Measurements from ENCODE around the gene UBAC2.
A peak's percentile ranks its signal among the peaks of the same experiment; 100 is the strongest.
"Not testable (repeated sequence)": the region's sequence is repeated elsewhere in the genome, so short reads cannot be mapped to it uniquely, and the experiment has no call there.

The UBAC2 gene

GRCh38 chr13:99215184-99215830 lies 14.7 kb downstream of the UBAC2 start:
- peak; percentile 63 for DNase-seq

GRCh38 chr13:99217461-99218110 lies 16.9 kb downstream of the UBAC2 start:
- no peak for DNase-seq

GRCh38 chr13:99218126-99218525 lies 17.5 kb downstream of the UBAC2 start:
- DNase-seq: no peak

- no peak for DNase-seq
Measured at GRCh38 chr13:99218545-99218944, 17.9 kb downstream of the UBAC2 start.

- peak; percentile 82 for DNase-seq
Measured at GRCh38 chr13:99218969-99219368, 18.3 kb downstream of the UBAC2 start.

GRCh38 chr13:99220199-99220935 lies 19.7 kb downstream of the UBAC2 start:
- no peak for DNase-seq

GRCh38 chr13:99221567-99222239 lies 21.0 kb downstream of the UBAC2 start:
- DNase-seq: no peak

GRCh38 chr13:99223587-99223986 lies 22.9 kb downstream of the UBAC2 start:
- no peak for DNase-seq

- no peak for DNase-seq
Measured at GRCh38 chr13:99224021-99224420, 23.4 kb downstream of the UBAC2 start.

GRCh38 chr13:99225078-99225477 lies 24.4 kb downstream of the UBAC2 start:
- no peak for DNase-seq

GRCh38 chr13:99226513-99226912 lies 25.9 kb downstream of the UBAC2 start:
- DNase-seq: no peak

GRCh38 chr13:99227331-99227900 lies 26.8 kb downstream of the UBAC2 start:
- DNase-seq: no peak

GRCh38 chr13:99227909-99228688 lies 27.4 kb downstream of the UBAC2 start:
- no peak for DNase-seq

GRCh38 chr13:99228737-99229691 lies 28.4 kb downstream of the UBAC2 start:
- peak; percentile 66 for DNase-seq

GRCh38 chr13:99230588-99230987 lies 29.9 kb downstream of the UBAC2 start:
- not testable (repeated sequence) for DNase-seq

- no peak for DNase-seq
Measured at GRCh38 chr13:99230991-99231390, 30.3 kb downstream of the UBAC2 start.

GRCh38 chr13:99231721-99232120 lies 31.1 kb downstream of the UBAC2 start:
- no peak for DNase-seq

GRCh38 chr13:99237981-99238662 lies 37.5 kb downstream of the UBAC2 start:
- peak; percentile 65 for DNase-seq

GRCh38 chr13:99246100-99246499 lies 45.4 kb downstream of the UBAC2 start:
- DNase-seq: no peak

- not testable (repeated sequence) for DNase-seq
Measured at GRCh38 chr13:99249178-99249577, 48.5 kb downstream of the UBAC2 start.
